NCI-H146 treated with DMSO at 0.1 percent for 48 hours (cell line): ENCODE results near the gene SPPL2A.
"Not testable (repeated sequence)": the region's sequence is repeated elsewhere in the genome, so short reads cannot be mapped to it uniquely, and the experiment has no call there.

Experiments
- DNase-seq: peaks from one replicate; lab custom pipeline; 2025; ENCODE audit not compliant: unreplicated experiment; lab: John Stamatoyannopoulos, UW

SPPL2A gene

DNA sequence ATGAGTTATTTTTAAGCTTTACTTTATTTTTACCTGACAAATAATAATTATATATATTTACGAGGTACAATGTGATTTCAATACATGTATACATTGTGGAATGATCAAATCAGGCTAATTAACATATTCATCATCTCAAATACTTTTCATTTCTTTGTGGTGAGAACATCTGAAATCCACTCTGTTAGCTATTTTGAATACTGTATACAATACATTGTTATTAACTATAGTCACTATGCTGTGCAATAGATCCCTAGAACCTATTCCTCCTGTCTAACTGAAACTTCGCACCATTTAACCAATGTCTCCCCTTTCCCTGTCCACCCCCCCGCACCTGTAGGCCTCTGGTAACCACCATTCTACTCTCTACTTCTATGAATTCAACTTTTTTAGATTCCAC, 7.9 kb upstream of the SPPL2A start:
- no peak for DNase-seq

DNA sequence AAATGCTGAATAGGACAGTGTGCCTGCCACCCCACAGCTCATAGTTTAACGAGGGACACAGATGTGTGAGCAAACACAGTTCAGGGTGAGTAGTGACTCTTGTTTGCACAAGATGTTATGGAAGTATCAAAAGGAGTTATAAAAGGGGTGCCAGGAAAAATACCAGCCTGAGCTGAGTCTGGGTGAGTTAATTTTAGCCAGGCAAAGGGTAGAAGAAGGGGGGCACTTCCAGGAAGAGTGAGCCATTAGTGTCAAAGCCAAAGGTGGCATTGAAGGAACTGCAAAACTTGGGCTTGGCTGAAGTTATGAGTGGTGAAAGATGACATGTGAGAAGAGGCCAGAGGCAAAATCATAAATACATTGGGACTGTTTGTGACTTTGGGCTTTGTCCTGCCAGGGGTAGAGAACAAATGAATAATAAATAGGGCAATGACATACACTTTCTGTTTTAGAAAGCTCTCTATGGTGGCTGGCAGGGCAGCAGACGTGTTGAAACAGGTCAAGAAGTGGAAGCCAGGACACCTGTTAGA, 1.9 kb upstream of the SPPL2A start:
- no peak for DNase-seq

DNA sequence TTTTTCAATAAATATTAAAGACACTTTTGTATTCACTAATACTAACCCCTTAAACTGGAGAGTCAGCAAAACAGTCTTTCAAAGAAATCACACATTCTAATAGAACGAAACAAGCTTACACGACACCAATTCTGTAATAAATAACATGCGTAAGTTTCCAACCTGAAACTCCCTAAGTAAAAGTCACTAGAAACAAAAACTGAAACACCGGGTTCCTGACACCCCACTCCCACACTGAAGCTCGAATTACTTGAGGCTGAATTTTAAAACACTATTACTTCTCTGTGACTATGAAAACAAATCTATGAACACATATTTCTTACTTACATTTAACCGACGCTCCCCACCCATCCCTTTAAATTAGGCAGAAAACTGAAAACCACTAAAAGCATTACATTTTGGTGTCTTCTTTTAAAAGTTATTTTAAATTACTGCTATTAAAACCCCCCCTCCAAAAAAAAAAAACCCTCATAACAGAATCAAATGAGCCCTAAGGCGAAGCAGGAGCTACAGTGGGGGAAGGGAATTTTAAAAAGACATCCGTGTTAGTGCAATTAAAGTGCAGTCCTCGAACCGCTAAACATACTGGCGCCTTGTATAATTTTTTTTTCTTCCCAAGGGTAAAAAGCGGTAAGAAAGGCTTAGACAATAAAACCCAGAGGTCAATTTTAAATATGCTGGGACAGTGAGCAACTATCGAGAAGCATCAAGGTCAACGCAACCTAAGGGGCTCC, 878 bp downstream of the SPPL2A start:
- DNase-seq = no peak

DNA sequence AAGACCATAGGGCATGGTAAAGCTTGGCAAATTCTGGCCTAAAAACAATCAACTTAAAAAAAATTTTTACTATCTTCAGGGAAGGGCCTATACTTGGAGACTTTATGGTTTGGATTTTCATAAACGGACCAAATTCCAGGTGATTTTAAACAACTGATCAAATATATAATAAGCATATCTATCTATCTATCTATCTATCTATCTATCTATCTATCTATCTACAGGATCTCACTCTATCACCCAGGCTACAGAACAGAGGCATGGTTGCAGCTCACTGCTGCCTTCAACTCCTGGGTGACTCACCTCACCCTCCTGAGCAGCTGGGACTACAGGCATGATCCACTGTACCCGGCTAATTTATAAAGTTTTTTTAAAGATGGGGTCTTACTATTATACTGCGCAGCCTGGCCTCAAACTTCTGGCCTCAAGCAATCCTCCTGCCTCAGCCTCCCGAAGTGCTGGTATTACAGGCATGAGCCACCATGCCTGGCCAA, 6.7 kb downstream of the SPPL2A start:
- DNase-seq = no peak

DNA sequence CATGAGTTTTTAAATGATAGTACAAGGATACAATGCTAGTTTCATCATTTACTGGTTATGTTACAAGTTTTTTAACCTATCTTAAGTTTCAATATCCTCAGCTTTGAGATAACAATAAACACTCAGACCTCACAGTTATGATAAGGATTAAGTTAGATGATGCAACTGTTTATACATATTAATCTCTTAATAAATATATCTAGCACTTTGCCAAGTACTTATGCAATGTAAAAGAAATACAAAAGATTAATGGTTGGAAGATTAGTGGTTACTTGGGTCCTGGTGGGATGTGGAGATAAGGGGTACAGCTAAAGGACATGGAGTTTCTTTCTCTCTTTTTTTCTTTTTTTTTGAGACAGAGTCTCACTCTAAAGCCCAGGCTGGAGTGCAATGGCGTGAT, 12.0 kb downstream of the SPPL2A start:
- no peak for DNase-seq

DNA sequence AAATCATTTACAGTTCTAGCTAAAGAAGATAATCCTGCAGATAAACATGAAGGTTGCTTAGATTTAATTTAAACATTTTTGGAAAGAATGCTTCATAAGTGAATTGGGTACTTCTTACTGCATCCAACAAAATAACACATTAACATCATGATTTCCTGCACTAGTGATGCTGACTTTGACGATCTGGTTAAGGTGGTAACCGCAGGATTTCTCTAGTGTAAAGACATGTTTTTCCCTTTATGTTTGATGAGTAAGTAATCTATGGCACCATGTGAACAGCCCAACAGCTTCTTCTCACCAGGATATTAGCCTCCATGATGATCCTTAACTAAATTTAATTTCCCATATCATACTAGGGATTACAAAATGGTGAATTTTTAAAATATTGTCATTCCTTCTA, 14.1 kb downstream of the SPPL2A start:
- no peak for DNase-seq

DNA sequence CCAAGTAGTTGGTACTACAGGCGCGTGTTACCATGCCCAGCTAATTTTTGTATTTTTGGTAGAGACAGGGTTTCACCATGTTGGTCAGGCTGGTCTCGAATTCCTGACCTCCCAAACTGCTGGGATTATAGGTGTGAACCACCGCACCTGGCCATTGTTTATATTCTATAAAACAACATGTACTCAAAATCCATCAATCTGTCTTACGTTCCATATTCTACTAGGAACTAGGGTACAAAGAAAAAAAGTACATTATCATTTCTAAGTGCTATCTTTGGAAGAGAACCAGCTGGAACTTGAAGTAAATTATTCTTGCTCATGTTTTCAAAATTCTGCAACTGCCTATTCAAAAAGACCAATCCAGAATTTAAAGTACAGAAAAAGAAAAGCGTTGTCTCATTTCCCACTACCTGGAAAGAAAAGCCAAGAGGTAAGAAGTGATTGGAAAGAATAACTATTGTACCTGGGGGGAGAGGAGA, 15.2 kb downstream of the SPPL2A start:
- no peak for DNase-seq

DNA sequence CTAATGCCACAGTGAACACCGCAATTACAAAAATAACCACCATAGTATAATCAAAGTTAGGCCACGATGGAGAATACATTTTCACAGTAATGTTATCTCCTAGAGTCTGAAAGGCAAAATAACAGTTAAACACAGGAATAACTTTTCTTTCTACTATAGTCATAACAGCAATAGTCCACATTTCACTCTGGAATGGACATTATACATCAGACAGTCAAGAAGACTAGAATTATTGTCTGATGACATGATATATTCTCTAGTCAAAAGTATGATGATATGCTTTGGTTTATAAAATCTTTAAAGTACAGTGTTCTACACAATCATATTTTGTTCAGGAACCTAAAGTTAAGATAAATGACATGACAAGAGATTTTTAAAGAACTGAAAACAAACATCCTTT, 18.0 kb downstream of the SPPL2A start:
- no peak for DNase-seq

DNA sequence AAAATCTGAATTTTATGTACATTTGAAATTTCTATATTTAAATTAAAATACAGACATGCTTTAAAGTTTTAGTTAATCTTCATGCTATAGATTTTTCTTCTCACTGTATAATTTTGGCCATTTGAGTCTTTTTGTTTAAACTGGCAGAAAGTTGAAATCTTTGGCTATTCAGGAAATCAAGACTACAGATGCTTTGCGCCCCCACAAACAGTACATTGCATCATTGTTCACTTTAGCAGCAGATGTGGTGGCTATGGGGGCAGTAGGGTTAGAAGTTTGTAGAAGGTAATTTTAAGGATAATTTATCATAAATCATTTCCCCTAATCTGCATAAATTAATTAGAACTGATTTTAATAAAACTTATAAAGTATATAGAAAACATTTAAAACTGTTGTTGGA, 20.9 kb downstream of the SPPL2A start:
- no peak for DNase-seq

DNA sequence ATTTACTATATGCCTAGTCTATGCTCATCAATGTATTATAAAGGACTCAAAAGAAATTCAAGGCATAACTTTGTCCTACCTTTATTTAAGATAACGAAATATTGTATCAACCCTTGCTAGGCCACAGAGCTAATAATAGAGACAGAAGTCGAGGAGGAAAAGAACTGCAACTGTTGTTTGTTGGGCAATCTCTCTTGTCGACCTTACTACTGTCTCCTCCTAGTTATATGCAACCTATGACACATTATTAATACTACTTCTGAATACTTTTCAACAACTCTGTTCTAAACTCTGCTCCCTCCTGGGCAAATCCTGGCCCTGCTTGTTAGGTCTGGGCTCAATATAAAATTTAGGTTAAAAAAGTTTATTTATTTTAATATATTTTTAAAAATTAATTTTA, 24.6 kb downstream of the SPPL2A start:
- DNase-seq = no peak

DNA sequence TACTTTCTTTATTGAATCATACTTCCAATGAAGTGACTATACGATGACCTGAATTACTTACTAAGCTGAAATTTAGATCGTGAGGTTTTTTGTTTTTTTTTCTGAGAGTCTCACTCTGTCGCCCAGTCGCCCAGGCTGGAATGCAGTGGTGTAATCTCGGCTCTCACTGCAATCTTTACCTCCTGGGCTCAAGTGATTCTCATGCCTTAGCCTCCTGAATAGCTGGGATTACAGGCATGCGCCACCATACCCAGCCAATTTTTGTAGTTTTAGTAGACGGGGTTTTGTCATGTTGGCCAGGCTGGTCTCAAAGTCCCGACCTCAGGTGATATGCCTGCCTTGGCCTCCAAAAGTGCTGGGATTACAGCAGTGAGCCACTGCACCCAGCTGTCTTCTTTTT, 28.7 kb downstream of the SPPL2A start:
- no peak for DNase-seq

DNA sequence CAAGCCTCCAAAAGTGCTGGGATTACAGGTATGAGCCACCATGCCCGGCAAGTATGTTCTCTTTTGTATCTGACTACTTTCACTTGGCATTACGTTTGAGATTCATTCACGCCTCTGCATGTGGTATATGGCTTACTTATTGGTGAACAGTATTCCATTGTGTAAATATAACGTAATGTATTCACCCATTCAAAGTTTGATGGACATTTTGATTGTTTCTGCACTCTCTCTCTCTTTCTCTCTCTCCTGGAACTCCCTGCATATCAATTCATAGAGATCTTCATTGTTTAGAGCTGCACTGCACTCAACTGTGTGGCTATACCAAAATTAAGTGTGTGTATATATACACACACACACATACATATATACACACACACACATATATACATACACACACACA, 30.4 kb downstream of the SPPL2A start:
- DNase-seq = no peak

DNA sequence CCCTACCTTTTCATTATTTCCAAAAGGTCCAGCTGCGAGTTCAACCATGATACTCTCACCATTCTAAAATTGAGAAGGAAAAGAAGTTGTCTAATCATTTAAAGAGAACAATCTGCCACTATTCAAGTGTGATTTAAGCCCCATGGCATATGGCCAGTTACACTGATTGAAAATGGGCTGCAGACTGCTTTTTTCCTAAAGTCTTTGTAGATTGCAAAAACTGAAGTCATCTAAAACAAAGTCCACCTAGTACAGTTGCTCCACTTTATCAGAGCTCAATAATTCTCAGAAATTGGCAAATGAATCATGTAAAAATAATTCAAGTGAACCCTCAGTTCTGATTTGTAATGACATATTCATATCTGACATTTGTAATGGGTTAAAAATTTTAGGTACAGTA, 39.2 kb downstream of the SPPL2A start:
- no peak for DNase-seq

DNA sequence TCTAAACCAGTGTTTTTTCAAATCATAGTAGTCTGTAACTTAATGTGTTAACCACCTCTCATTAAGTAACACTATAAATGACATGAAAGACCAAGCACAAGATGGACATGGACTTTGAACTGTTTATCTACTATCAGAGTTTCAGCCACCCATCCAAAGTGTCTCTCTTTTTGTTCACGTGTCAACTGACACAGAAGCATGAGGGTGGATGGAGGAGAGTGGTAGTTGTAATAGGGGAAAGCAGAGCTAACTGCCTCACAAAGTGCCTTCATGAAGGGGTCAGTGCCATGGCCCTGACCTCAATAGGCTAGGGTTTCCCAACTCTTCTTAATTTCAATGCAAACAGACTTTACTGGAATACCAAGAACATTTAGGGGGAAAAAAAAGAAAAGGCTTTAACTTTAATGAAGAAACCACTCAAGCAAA, 46.8 kb downstream of the SPPL2A start:
- no peak for DNase-seq

DNA sequence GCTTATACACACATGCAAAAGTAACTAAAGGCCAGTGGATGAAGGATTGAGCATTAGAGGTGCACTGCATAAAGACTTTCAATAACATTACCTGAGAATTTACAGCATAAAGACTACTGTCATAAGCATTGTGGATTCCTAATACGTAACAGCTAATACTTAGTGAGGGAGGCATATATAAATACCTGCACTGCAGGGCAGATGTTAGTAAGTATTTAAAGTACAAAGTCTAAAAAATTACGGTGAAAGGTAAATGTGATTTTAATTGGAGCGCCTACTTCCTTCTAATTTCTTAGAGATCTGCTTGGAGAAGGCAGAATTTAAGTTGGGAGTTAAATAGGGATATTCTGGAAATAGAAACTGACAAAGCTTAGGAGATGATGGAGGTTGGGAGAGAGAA, 53.5 kb downstream of the SPPL2A start:
- no peak for DNase-seq

DNA sequence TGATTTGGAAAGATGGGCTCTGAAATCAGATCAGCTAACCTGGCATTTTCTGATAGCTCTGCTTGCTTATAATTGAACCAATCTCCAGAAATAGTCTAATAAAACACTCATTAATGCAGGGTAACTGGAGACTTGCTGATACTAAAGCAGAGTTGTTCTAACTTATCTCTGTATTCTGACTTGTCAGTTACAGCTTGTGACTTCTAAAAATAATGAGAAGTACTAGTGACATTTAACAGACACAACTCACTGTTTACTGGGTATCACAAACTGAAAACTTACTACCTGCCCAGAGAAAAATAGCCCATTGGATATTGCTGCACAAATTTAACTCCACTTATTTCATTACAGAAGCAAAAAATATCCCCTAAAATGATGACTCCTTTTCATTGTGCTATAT, 54.9 kb downstream of the SPPL2A start:
- DNase-seq = no peak

DNA sequence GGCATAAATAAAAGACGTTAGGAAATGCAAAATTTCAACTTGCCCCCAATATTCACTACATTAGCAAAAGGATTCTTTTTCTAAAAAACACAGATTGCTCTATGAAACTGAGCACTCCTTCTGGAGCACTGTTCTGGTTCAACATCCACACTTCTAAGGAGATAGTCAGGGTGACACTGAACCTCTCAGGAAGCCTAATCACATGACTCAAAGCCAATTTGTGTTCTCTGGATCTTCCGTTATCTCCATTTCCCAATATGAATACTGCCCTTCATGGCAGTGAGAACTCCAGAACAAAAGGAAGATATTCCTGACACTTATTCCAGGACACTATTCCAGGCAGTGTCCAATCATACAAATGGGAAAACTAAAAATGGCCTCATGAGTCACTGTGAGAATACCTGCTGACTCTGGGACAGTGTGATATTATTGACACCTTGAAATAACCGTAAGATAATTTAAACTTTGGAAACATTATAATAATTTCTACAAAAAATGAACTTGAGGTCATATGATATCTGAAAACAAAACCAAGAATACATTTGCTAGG, 57.6 kb downstream of the SPPL2A start:
- DNase-seq = no peak

DNA sequence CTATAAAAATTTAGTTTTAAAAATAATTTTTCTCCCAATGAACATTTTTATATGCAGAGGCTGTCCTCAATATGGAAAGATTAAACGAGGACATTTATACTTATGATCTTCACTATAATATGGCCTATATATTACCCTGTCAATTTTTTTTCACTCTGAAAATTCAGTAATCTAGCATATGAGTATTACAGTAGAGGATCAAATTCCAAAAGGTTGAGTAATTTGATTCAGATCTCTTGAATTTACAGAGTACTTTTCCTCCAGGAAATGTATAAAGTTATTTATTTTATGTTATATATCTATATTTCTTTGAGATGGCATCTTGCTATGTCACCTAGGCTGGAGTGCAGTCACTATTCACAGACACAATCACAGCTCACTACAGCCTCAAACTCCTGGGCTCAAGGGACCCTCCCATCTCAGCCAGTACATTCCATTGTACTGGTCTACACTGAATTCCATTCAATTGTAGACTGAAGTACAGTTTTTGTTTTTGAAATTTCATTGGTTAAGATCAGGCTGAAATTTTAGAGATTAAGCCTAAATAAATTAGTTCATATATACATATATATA, 62.7 kb downstream of the SPPL2A start:
- DNase-seq = no peak

DNA sequence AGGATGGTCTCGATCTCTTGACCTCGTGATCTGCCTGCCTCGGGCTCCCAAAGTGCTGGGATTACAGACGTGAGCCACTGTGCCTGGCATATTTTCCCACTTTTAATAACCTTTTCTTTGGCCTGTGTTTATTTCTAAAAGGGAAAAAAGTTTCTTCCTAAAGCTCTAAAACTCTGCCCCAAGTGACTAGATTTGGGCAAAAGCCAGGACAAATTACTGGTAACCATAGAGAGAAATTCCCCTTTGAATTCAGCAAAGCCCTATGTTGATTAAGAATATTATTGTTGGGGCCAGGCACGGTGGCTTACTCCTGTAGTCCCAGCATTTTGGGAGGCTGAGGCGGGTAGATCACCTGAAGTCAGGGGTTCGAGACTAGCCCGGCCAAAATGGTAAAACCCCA, 67.4 kb downstream of the SPPL2A start:
- DNase-seq = no peak

DNA sequence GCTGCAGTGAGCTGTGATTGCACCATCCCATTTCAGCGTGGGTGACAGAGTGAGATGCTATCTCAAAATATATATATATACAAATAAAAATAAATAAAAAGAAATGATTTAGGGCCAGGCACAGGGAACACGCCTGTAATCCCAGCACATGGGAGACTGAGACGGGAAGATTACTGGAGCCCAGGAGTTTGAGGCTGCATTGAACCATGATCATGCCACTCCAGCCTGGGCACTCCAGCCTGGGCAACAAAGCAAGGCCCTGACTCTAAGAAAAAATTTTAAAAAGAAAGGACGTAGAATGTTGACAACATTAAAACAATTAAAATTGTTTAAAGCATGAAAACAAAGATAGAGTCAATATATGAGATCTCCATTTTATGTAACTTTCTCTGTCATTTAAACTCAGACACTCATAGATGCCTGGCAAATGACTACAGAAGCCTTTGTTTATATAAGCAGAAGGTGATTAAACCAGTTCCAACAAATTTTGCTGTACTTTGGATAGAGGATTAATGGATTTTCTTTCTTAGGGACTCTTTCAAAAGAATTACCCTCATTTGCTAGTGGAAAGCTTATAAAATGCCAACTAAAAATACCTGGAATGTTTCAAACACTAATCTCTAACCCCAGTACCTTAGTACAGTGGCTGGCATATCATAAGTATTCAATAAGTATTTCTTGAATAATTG, 68.3 kb downstream of the SPPL2A start:
- DNase-seq = no peak

DNA sequence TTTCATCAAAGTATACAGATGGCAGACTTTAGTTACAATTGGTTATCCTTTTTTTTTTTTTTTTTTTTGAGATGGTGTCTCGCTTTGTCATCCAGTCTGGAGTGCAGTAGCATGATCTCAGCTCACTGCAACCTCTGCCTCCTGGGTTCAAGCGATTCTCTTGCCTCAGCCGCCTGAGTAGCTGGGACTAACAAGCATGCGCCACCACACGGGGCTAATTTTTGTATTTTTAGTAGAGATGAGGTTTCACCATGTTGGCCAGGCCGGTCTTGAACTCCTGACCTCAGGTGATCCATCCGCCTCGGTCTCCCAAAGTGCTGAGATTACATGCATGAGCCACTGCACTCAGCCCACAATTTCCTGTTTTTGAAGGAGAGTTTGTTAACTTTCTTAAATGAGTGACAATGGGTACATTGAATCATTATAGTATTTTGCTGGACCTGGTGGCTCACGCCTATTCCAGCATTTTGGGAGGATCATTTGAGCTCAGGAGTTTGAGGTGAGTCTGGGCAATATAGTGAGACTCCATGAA, 70.8 kb downstream of the SPPL2A start:
- not testable (repeated sequence) for DNase-seq
